HL-60 (cell line): Measurements from ENCODE around the gene ZBTB45.

Experiments used
- CTCF ChIP-seq: IDR thresholded peaks from one replicate; pipeline ENCODE4 v1.5.1; 2011; ENCODE audit warnings: low read length, control low read depth, inconsistent platforms; ENCODE audit not compliant: insufficient read depth
- GABPA ChIP-seq: IDR thresholded peaks from 2 replicates; pipeline ENCODE4 v1.6.1; 2012; ENCODE audit warnings: low read depth
- POLR2AphosphoS5 ChIP-seq: IDR thresholded peaks from 2 replicates; pipeline ENCODE4 v1.6.1; 2012; ENCODE audit warnings: low read depth
- SPI1 ChIP-seq: IDR thresholded peaks from 2 replicates; pipeline ENCODE4 v1.6.1; 2012; ENCODE audit warnings: low read depth, mild to moderate bottlenecking, borderline replicate concordance
- TF ChIP-seq, protein P1 (sequence below): IDR thresholded peaks from 2 replicates; pipeline ENCODE4 v1.6.1; 2012; ENCODE audit warnings: low read depth; ENCODE audit not compliant: insufficient replicate concordance

GRCh38 chr19:58551123-58551497 is 31.5 kb upstream of the ZBTB45 start:
- no peak for TF ChIP-seq CTCF
- TF ChIP-seq GABPA = no peak
- no peak for TF ChIP-seq POLR2AphosphoS5
- TF ChIP-seq, protein P1, sequence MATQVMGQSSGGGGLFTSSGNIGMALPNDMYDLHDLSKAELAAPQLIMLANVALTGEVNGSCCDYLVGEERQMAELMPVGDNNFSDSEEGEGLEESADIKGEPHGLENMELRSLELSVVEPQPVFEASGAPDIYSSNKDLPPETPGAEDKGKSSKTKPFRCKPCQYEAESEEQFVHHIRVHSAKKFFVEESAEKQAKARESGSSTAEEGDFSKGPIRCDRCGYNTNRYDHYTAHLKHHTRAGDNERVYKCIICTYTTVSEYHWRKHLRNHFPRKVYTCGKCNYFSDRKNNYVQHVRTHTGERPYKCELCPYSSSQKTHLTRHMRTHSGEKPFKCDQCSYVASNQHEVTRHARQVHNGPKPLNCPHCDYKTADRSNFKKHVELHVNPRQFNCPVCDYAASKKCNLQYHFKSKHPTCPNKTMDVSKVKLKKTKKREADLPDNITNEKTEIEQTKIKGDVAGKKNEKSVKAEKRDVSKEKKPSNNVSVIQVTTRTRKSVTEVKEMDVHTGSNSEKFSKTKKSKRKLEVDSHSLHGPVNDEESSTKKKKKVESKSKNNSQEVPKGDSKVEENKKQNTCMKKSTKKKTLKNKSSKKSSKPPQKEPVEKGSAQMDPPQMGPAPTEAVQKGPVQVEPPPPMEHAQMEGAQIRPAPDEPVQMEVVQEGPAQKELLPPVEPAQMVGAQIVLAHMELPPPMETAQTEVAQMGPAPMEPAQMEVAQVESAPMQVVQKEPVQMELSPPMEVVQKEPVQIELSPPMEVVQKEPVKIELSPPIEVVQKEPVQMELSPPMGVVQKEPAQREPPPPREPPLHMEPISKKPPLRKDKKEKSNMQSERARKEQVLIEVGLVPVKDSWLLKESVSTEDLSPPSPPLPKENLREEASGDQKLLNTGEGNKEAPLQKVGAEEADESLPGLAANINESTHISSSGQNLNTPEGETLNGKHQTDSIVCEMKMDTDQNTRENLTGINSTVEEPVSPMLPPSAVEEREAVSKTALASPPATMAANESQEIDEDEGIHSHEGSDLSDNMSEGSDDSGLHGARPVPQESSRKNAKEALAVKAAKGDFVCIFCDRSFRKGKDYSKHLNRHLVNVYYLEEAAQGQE = no peak
- TF ChIP-seq SPI1 = no peak
